HEK293 (cell line): ENCODE data around the gene NMNAT2.

Experiments
- BCL11A ChIP-seq: fragments of 450-650 bp; formaldehyde crosslinking; IDR thresholded peaks from 2 replicates; pipeline ENCODE4 v1.5.1; 2016; ENCODE audit warnings: low read depth, missing biosample characterization, missing genetic modification characterization
- ZNF175 ChIP-seq: fragments of 450-650 bp; formaldehyde crosslinking; IDR thresholded peaks from 2 replicates; pipeline ENCODE4 v1.5.1; 2016; ENCODE audit warnings: missing biosample characterization, missing genetic modification characterization
- ZNF223 ChIP-seq: fragments of 450-650 bp; formaldehyde crosslinking; IDR thresholded peaks from 2 replicates; pipeline ENCODE4 v1.5.1; 2016; ENCODE audit warnings: missing biosample characterization, missing genetic modification characterization
- ZNF24 ChIP-seq: fragments of 450-650 bp; formaldehyde crosslinking; IDR thresholded peaks from 2 replicates; pipeline ENCODE4 v1.5.1; 2016; ENCODE audit warnings: missing biosample characterization, missing genetic modification characterization
- ZNF324 ChIP-seq: fragments of 450-650 bp; formaldehyde crosslinking; IDR thresholded peaks from 2 replicates; pipeline ENCODE4 v1.5.1; 2016; ENCODE audit warnings: missing biosample characterization, missing genetic modification characterization
- ZNF37A ChIP-seq: fragments of 450-650 bp; IDR thresholded peaks from 2 replicates; pipeline ENCODE4 v1.5.1; 2018; ENCODE audit warnings: missing biosample characterization, missing genetic modification characterization
- ZNF433 ChIP-seq: fragments of 450-650 bp; formaldehyde crosslinking; IDR thresholded peaks from 2 replicates; pipeline ENCODE4 v1.5.1; 2016; ENCODE audit warnings: missing biosample characterization, missing genetic modification characterization, low read depth
- ZNF558 ChIP-seq: fragments of 450-650 bp; formaldehyde crosslinking; IDR thresholded peaks from 2 replicates; pipeline ENCODE4 v1.5.1; 2016; ENCODE audit warnings: missing biosample characterization, missing genetic modification characterization
- ZNF776 ChIP-seq: fragments of 450-650 bp; formaldehyde crosslinking; IDR thresholded peaks from 2 replicates; pipeline ENCODE4 v1.5.0; 2017; ENCODE audit warnings: missing biosample characterization, missing genetic modification characterization, borderline replicate concordance
- TF ChIP-seq, protein P1 (sequence below): fragments of 450-650 bp; formaldehyde crosslinking; IDR thresholded peaks from 2 replicates; pipeline ENCODE4 v1.5.1; 2016; ENCODE audit warnings: missing biosample characterization, missing genetic modification characterization
- TF ChIP-seq, protein P2 (sequence below): fragments of 450-650 bp; formaldehyde crosslinking; IDR thresholded peaks from 2 replicates; pipeline ENCODE4 v1.5.1; 2016; ENCODE audit warnings: missing biosample characterization, missing genetic modification characterization
- TF ChIP-seq, protein P3 (sequence below): fragments of 450-650 bp; formaldehyde crosslinking; IDR thresholded peaks from 2 replicates; pipeline ENCODE4 v1.5.1; 2017; ENCODE audit warnings: missing biosample characterization, missing genetic modification characterization

DNA sequence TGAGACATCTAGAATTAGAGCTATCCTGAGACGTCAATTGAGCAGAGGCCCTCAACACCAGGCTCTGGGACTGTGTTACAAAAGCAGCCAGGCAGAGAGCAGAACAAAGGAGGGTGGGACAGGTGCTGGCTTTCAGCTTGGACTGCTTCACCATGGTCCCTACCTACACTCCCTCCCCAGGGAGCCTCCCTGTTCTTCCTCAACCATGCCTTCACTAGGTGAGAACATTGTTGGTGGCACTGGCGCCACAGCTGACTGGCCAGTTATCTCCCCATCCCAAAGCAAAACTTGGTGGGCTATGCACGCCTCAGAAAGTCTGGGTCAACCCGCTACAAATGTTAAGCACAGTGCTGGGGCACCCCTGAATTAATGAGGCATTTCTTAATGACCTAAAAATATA is 87.8 kb downstream of the NMNAT2 start:
- TF ChIP-seq ZNF558 (tag by site-specific recombination) = no peak
- no peak for TF ChIP-seq ZNF223 (tag by site-specific recombination)
- no peak for TF ChIP-seq ZNF175 (tag by site-specific recombination)
- TF ChIP-seq, protein P1, sequence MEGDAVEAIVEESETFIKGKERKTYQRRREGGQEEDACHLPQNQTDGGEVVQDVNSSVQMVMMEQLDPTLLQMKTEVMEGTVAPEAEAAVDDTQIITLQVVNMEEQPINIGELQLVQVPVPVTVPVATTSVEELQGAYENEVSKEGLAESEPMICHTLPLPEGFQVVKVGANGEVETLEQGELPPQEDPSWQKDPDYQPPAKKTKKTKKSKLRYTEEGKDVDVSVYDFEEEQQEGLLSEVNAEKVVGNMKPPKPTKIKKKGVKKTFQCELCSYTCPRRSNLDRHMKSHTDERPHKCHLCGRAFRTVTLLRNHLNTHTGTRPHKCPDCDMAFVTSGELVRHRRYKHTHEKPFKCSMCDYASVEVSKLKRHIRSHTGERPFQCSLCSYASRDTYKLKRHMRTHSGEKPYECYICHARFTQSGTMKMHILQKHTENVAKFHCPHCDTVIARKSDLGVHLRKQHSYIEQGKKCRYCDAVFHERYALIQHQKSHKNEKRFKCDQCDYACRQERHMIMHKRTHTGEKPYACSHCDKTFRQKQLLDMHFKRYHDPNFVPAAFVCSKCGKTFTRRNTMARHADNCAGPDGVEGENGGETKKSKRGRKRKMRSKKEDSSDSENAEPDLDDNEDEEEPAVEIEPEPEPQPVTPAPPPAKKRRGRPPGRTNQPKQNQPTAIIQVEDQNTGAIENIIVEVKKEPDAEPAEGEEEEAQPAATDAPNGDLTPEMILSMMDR = no peak
- TF ChIP-seq ZNF37A (tag by site-specific recombination) = no peak
- TF ChIP-seq ZNF324 = no peak
- TF ChIP-seq BCL11A (tag by site-specific recombination) = no peak
- no peak for TF ChIP-seq ZNF24 (tag by site-specific recombination)
- TF ChIP-seq, protein P2, sequence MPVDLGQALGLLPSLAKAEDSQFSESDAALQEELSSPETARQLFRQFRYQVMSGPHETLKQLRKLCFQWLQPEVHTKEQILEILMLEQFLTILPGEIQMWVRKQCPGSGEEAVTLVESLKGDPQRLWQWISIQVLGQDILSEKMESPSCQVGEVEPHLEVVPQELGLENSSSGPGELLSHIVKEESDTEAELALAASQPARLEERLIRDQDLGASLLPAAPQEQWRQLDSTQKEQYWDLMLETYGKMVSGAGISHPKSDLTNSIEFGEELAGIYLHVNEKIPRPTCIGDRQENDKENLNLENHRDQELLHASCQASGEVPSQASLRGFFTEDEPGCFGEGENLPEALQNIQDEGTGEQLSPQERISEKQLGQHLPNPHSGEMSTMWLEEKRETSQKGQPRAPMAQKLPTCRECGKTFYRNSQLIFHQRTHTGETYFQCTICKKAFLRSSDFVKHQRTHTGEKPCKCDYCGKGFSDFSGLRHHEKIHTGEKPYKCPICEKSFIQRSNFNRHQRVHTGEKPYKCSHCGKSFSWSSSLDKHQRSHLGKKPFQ = no peak
- TF ChIP-seq, protein P3, sequence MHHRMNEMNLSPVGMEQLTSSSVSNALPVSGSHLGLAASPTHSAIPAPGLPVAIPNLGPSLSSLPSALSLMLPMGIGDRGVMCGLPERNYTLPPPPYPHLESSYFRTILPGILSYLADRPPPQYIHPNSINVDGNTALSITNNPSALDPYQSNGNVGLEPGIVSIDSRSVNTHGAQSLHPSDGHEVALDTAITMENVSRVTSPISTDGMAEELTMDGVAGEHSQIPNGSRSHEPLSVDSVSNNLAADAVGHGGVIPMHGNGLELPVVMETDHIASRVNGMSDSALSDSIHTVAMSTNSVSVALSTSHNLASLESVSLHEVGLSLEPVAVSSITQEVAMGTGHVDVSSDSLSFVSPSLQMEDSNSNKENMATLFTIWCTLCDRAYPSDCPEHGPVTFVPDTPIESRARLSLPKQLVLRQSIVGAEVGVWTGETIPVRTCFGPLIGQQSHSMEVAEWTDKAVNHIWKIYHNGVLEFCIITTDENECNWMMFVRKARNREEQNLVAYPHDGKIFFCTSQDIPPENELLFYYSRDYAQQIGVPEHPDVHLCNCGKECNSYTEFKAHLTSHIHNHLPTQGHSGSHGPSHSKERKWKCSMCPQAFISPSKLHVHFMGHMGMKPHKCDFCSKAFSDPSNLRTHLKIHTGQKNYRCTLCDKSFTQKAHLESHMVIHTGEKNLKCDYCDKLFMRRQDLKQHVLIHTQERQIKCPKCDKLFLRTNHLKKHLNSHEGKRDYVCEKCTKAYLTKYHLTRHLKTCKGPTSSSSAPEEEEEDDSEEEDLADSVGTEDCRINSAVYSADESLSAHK = no peak
- no peak for TF ChIP-seq ZNF776 (tag by site-specific recombination)
- no peak for TF ChIP-seq ZNF433
